C4-2B (cell line): ENCODE data around the gene GIT1.

Source experiments
- CTCF ChIP-seq: fragments of 450-650 bp; conservative IDR thresholded peaks from 2 replicates; pipeline ENCODE4 v1.5.1; 2017; ENCODE audit warnings: mild to moderate bottlenecking
- ZFX ChIP-seq: fragments of 450-650 bp; IDR thresholded peaks from 2 replicates; pipeline ENCODE4 v1.6.1; 2017

GRCh38 chr17:29615048-29615385, 25.6 kb upstream of the GIT1 start:
- no peak for TF ChIP-seq CTCF
- no peak for TF ChIP-seq ZFX
